Right cardiac atrium (tissue), 5 donors: ENCODE data around the gene TNFRSF8. TPM values are rescaled to one million over a fixed set of nuclear protein-coding genes. Genes with fewer than 3 reads are reported as not detected.

ENCODE experiments used
- ATAC-seq, 2 donors: fragments of 200-7000 bp; cut with Tn5 transposase; one replicate each; pipeline versions ENCODE4 v1.8.0 to v1.9.1; 2020; ENCODE audit warnings: moderate library complexity in 2 of 2, mild to moderate bottlenecking in 1 of 2
- DNase-seq, 3 donors: peaks; one replicate each; pipeline ENCODE4 v3.0.0-alpha.2; 2020
- H3K27ac ChIP-seq: one replicate; pipeline ENCODE4 v1.5.1; 2013; ENCODE audit warnings: mild to moderate bottlenecking, low read length, control low read depth, moderate library complexity
- H3K27me3 ChIP-seq: one replicate; pipeline ENCODE4 v1.6.1; 2013; ENCODE audit not compliant: control insufficient read depth, insufficient read depth
- H3K4me1 ChIP-seq: one replicate; pipeline ENCODE4 v1.6.1; 2013; ENCODE audit warnings: low read length; ENCODE audit not compliant: control insufficient read depth, insufficient read depth
- H3K4me3 ChIP-seq: one replicate; pipeline ENCODE4 v1.5.1; 2013; ENCODE audit warnings: low read length, control low read depth
- H3K9me3 ChIP-seq: one replicate; pipeline ENCODE4 v1.6.1; 2013; ENCODE audit warnings: low read length; ENCODE audit not compliant: control insufficient read depth
- WGBS: extraction: QIAGEN DNeasy Blood & Tissue Kit; methylation state at CpG from one replicate; pipeline ENCODE4 v1.1.7; 2013; 5-methylcytosine and 5-hydroxymethylcytosine counted together
- intact Hi-C, 4 donors: fragments of 100-400 bp; cut with DNase I; formaldehyde crosslinking; loops; one replicate each; pipeline versions ENCODE4 v1.11.0 to v1.14.0; 2022 to 2023
- polyA plus RNA-seq: library from polyadenylated mRNA; stranded (reverse); fragments of 200-250 nt; gene quantifications from one replicate; pipeline ENCODE4 v1.2.3, GENCODE V29; 2013
- total RNA-seq, 4 donors: library from RNA; stranded (reverse); fragmentation: NEBNext Ultra II Directional; extraction: Animal tissue kit (Norgen Biotek cat#: 25700); gene quantifications; one replicate each; pipeline ENCODE4 v1.2.1, GENCODE V29; 2021
- donor health status: healthy with polysubstance abuse.
- donor health status: DM: no; HTN: yes; CAD: no.
- donor health status: DM: no; HTN: no; CAD: no.
- donor health status: DM: no; HTN: yes; CAD: no; lungs with severe emphysema.
- donor health status: DM: yes; HTN: yes; CAD: no.

The TNFRSF8 gene
- total and polyA plus RNA-seq, 5 donors, result 1.5 to 4.3 (median 2.6) TPM

GRCh38 chr1:12172042-12172851 is 109.1 kb downstream of the TNFRSF8 start:
- Histone ChIP-seq H3K27me3 (no peaks in the 10 kb centered on the region), H3K4me3 (no peak overlapping the region), H3K27ac (peak overlapping the region; percentile 68), H3K9me3 (no peaks in the 10 kb centered on the region), H3K4me1 (peaks cover 14% of the 10 kb centered on the region)
- WGBS, result 77% methylated on average over 14 of the region's 14 CpGs
- intact Hi-C loops, result no loop called here
- DNase-seq (peak in 1 of 3 donors; percentile 60), ATAC-seq (no peak)

- no peak for DNase-seq
- WGBS, result 74% methylated on average over 3 of the region's 3 CpGs
- Histone ChIP-seq H3K27me3 (no peaks in the 10 kb centered on the region), H3K27ac (peak overlapping the region; percentile 68), H3K9me3 (no peaks in the 10 kb centered on the region), H3K4me3 (no peak overlapping the region), H3K4me1 (peaks cover 19% of the 10 kb centered on the region)
- intact Hi-C loops, result no loop called here
- ATAC-seq, result no peak
These were observed 110.0 kb downstream of the TNFRSF8 start for GRCh38 chr1:12173041-12173509.

GRCh38 chr1:12173631-12174121 is 110.6 kb downstream of the TNFRSF8 start:
- DNase-seq (peak; percentile 40 to 83 (median 75)), ATAC-seq (peak in 1 of 2 donors; percentile 43)
- Histone ChIP-seq H3K27ac (peak overlapping the region; percentile 68), H3K4me1 (peaks cover 21% of the 10 kb centered on the region), H3K9me3 (no peaks in the 10 kb centered on the region), H3K4me3 (no peak overlapping the region), H3K27me3 (no peaks in the 10 kb centered on the region)
- WGBS, result 51% methylated on average over 11 of the region's 11 CpGs
- intact Hi-C loops, result no loop called here

- peak; percentile 26 to 44 for ATAC-seq
- H3K27me3 ChIP-seq, result no peaks in the 10 kb centered on the region
- intact Hi-C loops, result no loop called here
- no peak overlapping the region for H3K4me3 ChIP-seq
- 53% methylated on average over 17 of the region's 17 CpGs for WGBS
- H3K27ac ChIP-seq, result peak overlapping the region; percentile 72
- H3K9me3 ChIP-seq, result no peaks in the 10 kb centered on the region
- H3K4me1 ChIP-seq, result peaks cover 22% of the 10 kb centered on the region
- DNase-seq, result peak; percentile 81 to 92 (median 87)
These were observed 112.1 kb downstream of the TNFRSF8 start for GRCh38 chr1:12174924-12175810.

GRCh38 chr1:12176298-12177118 is 113.4 kb downstream of the TNFRSF8 start:
- no peaks in the 10 kb centered on the region for H3K27me3 ChIP-seq
- no peak overlapping the region for H3K4me3 ChIP-seq
- DNase-seq, result no peak
- no peaks in the 10 kb centered on the region for H3K9me3 ChIP-seq
- WGBS, result 80% methylated on average over 6 of the region's 6 CpGs
- peaks cover 22% of the 10 kb centered on the region for H3K4me1 ChIP-seq
- ATAC-seq, result no peak
- peak overlapping the region; percentile 2 for H3K27ac ChIP-seq
- intact Hi-C loops, result no loop called here

- Histone ChIP-seq H3K27ac (peak overlapping the region; percentile 48), H3K9me3 (no peaks in the 10 kb centered on the region), H3K4me1 (peaks cover 22% of the 10 kb centered on the region), H3K4me3 (no peak overlapping the region), H3K27me3 (no peaks in the 10 kb centered on the region)
- intact Hi-C loops, result no loop called here
- DNase-seq, result no peak
- no peak for ATAC-seq
- 77% methylated on average over 24 of the region's 24 CpGs for WGBS
These were observed 114.3 kb downstream of the TNFRSF8 start for GRCh38 chr1:12177156-12177998.

GRCh38 chr1:12177999-12178441 is 114.9 kb downstream of the TNFRSF8 start:
- WGBS, result 25% methylated on average over 14 of the region's 14 CpGs
- ATAC-seq, result peak; percentile 21 to 33
- peaks cover 18% of the 10 kb centered on the region for H3K4me1 ChIP-seq
- H3K9me3 ChIP-seq, result no peaks in the 10 kb centered on the region
- peak; percentile 90 to 92 (median 90) for DNase-seq
- H3K27ac ChIP-seq, result peak overlapping the region; percentile 48
- H3K4me3 ChIP-seq, result no peak overlapping the region
- no peaks in the 10 kb centered on the region for H3K27me3 ChIP-seq
- intact Hi-C loops, result no loop called here

- H3K4me1 ChIP-seq, result peaks cover 18% of the 10 kb centered on the region
- no peaks in the 10 kb centered on the region for H3K9me3 ChIP-seq
- H3K27ac ChIP-seq, result peak overlapping the region; percentile 10
- no peaks in the 10 kb centered on the region for H3K27me3 ChIP-seq
- 64% methylated on average over 11 of the region's 11 CpGs for WGBS
- ATAC-seq (no peak), DNase-seq (peak in 1 of 3 donors; percentile 50)
- intact Hi-C loops, result no loop called here
- no peak overlapping the region for H3K4me3 ChIP-seq
These were observed 115.4 kb downstream of the TNFRSF8 start for GRCh38 chr1:12178511-12178910.

- H3K4me1 ChIP-seq, result peaks cover 15% of the 10 kb centered on the region
- H3K27ac ChIP-seq, result peak overlapping the region; percentile 6
- 55% methylated on average over 17 of the region's 17 CpGs for WGBS
- H3K4me3 ChIP-seq, result no peak overlapping the region
- H3K9me3 ChIP-seq, result no peaks in the 10 kb centered on the region
- ATAC-seq, result peak in 1 of 2 donors; percentile 8
- intact Hi-C loops, result no loop called here
- peak in 2 of 3 donors; percentile 40 to 67 for DNase-seq
- no peaks in the 10 kb centered on the region for H3K27me3 ChIP-seq
These were observed 116.0 kb downstream of the TNFRSF8 start for GRCh38 chr1:12179111-12179519.
